Measurements from ENCODE around the gene PPDPF.

PPDPF gene

DNA sequence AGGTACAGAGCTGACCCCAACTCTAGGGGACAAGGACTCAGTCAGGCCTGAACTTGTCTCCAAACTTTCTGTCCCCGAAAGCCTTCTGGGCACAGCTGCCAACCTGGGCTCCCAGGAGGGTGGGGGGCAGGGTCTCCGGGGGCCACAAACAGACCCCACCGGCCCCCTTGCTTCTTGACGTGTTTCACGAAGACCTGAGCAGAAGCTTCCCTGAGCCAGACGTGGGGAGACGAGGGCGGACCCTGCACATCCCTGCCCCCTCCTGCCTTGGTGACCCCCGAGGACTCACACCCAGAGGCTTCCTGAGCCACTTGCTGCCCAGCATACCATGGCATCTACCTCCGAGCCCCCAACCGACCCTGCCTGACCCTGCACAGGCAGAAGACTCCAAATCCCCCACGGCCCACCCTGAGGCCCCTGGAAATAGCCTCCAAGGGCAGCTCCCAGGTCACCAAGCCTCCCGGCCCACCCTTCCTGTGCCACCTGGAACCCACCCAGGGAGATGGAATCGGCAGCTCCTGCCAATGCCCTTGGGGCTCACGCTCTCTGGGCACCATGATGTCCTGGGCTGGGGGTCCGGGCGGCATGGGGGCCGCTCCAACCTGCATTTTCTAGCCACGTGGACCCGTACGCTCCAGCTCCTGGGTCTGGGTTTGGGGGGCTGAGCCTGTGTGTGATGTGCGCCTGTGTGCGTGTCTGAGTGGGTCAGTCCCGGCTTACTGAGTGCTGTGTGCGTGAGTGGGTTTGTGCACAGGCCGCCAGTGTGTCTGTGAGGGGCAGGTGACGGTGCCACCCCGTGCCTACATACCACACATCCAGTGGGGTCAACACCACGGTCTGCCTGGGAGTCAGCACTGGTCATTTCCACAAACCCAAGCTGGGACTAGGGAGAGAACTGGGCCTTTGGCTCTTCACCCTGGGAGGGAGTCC lies 19.1 kb downstream of the PPDPF start:
- TF ChIP-seq ZC3H10 (CRISPR knock-in tag; IDR thresholded peaks at IDR 0.05) (no peak), ZFP30 (CRISPR knock-in tag; IDR thresholded peaks at IDR 0.05) (no peak), ISL1 (CRISPR knock-in tag; IDR thresholded peaks at IDR 0.05) (no peak), ESRRG (CRISPR knock-in tag; IDR thresholded peaks at IDR 0.05) (no peak), OSR1 (CRISPR knock-in tag; IDR thresholded peaks at IDR 0.05) (no peak), PPARA (CRISPR knock-in tag; IDR thresholded peaks at IDR 0.05; ENCODE audit: borderline replicate concordance) (no peak), ZNF8 (CRISPR knock-in tag; IDR thresholded peaks at IDR 0.05) (no peak), ZFP3 (CRISPR knock-in tag; IDR thresholded peaks at IDR 0.05) (no peak), ZNF565 (CRISPR knock-in tag; conservative IDR thresholded peaks at IDR 0.05; ENCODE audit: low read depth) (no peak), GLIS3 (CRISPR knock-in tag; IDR thresholded peaks at IDR 0.05) (no peak), ZNF70 (CRISPR knock-in tag; IDR thresholded peaks at IDR 0.05) (no peak), RARB (CRISPR knock-in tag; IDR thresholded peaks at IDR 0.05) (no peak), SNAI2 (CRISPR knock-in tag; IDR thresholded peaks at IDR 0.05) (no peak), ARNTL (CRISPR knock-in tag; IDR thresholded peaks at IDR 0.05; ENCODE audit: borderline replicate concordance, low read depth) (no peak)
- TF ChIP-seq, protein P1, sequence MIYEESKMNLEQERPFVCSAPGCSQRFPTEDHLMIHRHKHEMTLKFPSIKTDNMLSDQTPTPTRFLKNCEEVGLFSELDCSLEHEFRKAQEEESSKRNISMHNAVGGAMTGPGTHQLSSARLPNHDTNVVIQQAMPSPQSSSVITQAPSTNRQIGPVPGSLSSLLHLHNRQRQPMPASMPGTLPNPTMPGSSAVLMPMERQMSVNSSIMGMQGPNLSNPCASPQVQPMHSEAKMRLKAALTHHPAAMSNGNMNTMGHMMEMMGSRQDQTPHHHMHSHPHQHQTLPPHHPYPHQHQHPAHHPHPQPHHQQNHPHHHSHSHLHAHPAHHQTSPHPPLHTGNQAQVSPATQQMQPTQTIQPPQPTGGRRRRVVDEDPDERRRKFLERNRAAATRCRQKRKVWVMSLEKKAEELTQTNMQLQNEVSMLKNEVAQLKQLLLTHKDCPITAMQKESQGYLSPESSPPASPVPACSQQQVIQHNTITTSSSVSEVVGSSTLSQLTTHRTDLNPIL (CRISPR knock-in tag; IDR thresholded peaks at IDR 0.05; ENCODE audit: low read depth), result no peak
- TF ChIP-seq, protein P2, sequence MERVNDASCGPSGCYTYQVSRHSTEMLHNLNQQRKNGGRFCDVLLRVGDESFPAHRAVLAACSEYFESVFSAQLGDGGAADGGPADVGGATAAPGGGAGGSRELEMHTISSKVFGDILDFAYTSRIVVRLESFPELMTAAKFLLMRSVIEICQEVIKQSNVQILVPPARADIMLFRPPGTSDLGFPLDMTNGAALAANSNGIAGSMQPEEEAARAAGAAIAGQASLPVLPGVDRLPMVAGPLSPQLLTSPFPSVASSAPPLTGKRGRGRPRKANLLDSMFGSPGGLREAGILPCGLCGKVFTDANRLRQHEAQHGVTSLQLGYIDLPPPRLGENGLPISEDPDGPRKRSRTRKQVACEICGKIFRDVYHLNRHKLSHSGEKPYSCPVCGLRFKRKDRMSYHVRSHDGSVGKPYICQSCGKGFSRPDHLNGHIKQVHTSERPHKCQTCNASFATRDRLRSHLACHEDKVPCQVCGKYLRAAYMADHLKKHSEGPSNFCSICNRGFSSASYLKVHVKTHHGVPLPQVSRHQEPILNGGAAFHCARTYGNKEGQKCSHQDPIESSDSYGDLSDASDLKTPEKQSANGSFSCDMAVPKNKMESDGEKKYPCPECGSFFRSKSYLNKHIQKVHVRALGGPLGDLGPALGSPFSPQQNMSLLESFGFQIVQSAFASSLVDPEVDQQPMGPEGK (CRISPR knock-in tag; IDR thresholded peaks at IDR 0.05; ENCODE audit: borderline replicate concordance), result no peak
- TF ChIP-seq, protein P3, sequence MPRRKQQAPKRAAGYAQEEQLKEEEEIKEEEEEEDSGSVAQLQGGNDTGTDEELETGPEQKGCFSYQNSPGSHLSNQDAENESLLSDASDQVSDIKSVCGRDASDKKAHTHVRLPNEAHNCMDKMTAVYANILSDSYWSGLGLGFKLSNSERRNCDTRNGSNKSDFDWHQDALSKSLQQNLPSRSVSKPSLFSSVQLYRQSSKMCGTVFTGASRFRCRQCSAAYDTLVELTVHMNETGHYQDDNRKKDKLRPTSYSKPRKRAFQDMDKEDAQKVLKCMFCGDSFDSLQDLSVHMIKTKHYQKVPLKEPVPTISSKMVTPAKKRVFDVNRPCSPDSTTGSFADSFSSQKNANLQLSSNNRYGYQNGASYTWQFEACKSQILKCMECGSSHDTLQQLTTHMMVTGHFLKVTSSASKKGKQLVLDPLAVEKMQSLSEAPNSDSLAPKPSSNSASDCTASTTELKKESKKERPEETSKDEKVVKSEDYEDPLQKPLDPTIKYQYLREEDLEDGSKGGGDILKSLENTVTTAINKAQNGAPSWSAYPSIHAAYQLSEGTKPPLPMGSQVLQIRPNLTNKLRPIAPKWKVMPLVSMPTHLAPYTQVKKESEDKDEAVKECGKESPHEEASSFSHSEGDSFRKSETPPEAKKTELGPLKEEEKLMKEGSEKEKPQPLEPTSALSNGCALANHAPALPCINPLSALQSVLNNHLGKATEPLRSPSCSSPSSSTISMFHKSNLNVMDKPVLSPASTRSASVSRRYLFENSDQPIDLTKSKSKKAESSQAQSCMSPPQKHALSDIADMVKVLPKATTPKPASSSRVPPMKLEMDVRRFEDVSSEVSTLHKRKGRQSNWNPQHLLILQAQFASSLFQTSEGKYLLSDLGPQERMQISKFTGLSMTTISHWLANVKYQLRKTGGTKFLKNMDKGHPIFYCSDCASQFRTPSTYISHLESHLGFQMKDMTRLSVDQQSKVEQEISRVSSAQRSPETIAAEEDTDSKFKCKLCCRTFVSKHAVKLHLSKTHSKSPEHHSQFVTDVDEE (CRISPR knock-in tag; IDR thresholded peaks at IDR 0.05), result no peak
- no peak for ATAC-seq

DNA sequence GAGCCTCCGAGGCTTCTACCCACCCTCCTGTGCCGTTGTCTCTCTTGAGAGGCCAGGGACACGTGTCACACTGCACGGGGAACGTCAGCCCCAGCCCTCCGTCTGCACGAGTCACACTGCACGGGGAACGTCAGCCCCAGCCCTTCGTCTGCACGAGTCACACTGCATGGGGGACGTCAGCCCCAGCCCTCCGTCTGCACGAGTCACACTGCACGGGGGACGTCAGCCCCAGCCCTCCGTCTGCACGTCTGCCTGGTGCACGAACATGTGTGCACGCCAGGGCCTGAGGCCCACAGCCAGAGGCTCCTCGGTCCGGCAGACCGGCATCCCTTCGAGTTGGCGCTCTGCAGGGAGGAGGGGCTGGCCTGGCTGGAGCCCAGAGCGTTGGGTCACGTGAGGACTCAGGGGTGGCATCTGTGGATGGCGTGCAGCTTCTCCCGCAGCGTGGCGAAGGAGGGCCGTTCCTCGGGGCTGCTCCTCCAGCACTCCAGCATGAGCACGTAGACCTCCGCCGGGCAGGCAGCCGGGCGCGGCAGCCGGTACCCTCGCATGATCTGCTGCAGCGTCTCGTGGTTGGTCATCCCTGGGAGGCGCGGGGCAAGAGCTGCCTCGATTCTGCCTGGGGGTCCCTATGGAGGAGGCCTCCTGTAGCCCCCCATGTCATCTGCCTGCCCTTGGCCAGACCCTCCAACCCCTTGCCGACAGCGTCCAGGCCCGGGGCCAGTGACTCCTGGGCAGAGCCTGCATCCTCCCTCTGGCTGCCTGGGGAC lies 20.0 kb downstream of the PPDPF start:
- no peak for TF ChIP-seq ZFP30 (CRISPR knock-in tag; IDR thresholded peaks at IDR 0.05)
- no peak for ATAC-seq

DNA sequence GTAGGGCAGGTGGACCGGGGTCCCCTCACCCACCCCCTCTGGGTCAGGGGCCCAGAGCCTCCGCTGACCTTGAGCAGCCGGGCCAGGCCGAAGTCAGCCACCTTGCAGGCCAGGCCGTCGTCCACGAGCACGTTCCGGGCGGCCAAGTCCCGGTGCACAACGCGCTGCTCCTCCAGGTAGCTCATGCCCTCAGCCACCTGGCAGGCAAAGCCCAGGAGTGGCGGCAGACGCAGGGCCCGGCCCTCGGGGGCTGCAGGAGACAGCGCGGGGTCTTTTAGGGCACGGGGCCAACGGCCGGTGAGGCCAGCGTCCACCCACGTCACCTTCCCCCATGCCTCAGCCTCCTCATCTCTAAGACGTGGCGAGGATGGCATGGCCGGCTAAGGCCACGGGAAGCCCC lies 20.8 kb downstream of the PPDPF start:
- no peak for ATAC-seq
- TF ChIP-seq ZNF70 (CRISPR knock-in tag; IDR thresholded peaks at IDR 0.05) (no peak), BACH2 (CRISPR knock-in tag; IDR thresholded peaks at IDR 0.05; ENCODE audit: borderline replicate concordance) (no peak), ZNF565 (CRISPR knock-in tag; conservative IDR thresholded peaks at IDR 0.05; ENCODE audit: low read depth) (no peak), ZNF8 (CRISPR knock-in tag; IDR thresholded peaks at IDR 0.05) (no peak), SNAI2 (CRISPR knock-in tag; IDR thresholded peaks at IDR 0.05) (no peak), GLIS3 (CRISPR knock-in tag; IDR thresholded peaks at IDR 0.05) (no peak), TCF4 (CRISPR knock-in tag; IDR thresholded peaks at IDR 0.05; ENCODE audit: borderline replicate concordance) (no peak), ZC3H10 (CRISPR knock-in tag; IDR thresholded peaks at IDR 0.05) (no peak), RARB (CRISPR knock-in tag; IDR thresholded peaks at IDR 0.05) (no peak), OSR1 (CRISPR knock-in tag; IDR thresholded peaks at IDR 0.05) (no peak), ARNTL (CRISPR knock-in tag; IDR thresholded peaks at IDR 0.05; ENCODE audit: borderline replicate concordance, low read depth) (no peak), CSDC2 (CRISPR knock-in tag; IDR thresholded peaks at IDR 0.05) (no peak), ZFP30 (CRISPR knock-in tag; IDR thresholded peaks at IDR 0.05) (no peak)
- TF ChIP-seq, protein P1 (CRISPR knock-in tag; IDR thresholded peaks at IDR 0.05; ENCODE audit: low read depth), result no peak
- TF ChIP-seq, protein P2 (CRISPR knock-in tag; IDR thresholded peaks at IDR 0.05; ENCODE audit: borderline replicate concordance), result no peak
- TF ChIP-seq, protein P4, sequence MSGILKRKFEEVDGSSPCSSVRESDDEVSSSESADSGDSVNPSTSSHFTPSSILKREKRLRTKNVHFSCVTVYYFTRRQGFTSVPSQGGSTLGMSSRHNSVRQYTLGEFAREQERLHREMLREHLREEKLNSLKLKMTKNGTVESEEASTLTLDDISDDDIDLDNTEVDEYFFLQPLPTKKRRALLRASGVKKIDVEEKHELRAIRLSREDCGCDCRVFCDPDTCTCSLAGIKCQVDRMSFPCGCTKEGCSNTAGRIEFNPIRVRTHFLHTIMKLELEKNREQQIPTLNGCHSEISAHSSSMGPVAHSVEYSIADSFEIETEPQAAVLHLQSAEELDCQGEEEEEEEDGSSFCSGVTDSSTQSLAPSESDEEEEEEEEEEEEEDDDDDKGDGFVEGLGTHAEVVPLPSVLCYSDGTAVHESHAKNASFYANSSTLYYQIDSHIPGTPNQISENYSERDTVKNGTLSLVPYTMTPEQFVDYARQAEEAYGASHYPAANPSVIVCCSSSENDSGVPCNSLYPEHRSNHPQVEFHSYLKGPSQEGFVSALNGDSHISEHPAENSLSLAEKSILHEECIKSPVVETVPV (CRISPR knock-in tag; IDR thresholded peaks at IDR 0.05), result no peak
